HG02852 (cell line): ENCODE data around the gene RASSF8.

ENCODE experiments used
- ATAC-seq: cut with Tn5 transposase; IDR thresholded peaks from one replicate; pipeline ENCODE4 v1.9.1; 2021; ENCODE audit warnings: mild to moderate bottlenecking, moderate library complexity; ENCODE audit not compliant: unreplicated experiment

The RASSF8 gene

GRCh38 chr12:25960961-25961360 is 2.5 kb downstream of the RASSF8 start:
- no peak for ATAC-seq

GRCh38 chr12:25962932-25963525 is 4.5 kb downstream of the RASSF8 start:
- no peak for ATAC-seq

GRCh38 chr12:25965682-25966081 is 7.2 kb downstream of the RASSF8 start:
- no peak for ATAC-seq

- no peak for ATAC-seq
Measured at GRCh38 chr12:25970082-25970481, 11.6 kb downstream of the RASSF8 start.

- ATAC-seq = no peak
Measured at GRCh38 chr12:25970916-25971653, 12.6 kb downstream of the RASSF8 start.

- no peak for ATAC-seq
Measured at GRCh38 chr12:25971654-25972041, 13.2 kb downstream of the RASSF8 start.

GRCh38 chr12:25972783-25973182 is 14.3 kb downstream of the RASSF8 start:
- ATAC-seq = no peak

GRCh38 chr12:25975179-25975578 is 16.7 kb downstream of the RASSF8 start:
- no peak for ATAC-seq

- no peak for ATAC-seq
Measured at GRCh38 chr12:25975682-25976081, 17.2 kb downstream of the RASSF8 start.

GRCh38 chr12:25976289-25976688 is 17.8 kb downstream of the RASSF8 start:
- no peak for ATAC-seq

- ATAC-seq = no peak
Measured at GRCh38 chr12:25977047-25977446, 18.6 kb downstream of the RASSF8 start.

- no peak for ATAC-seq
Measured at GRCh38 chr12:25979059-25979458, 20.6 kb downstream of the RASSF8 start.

- no peak for ATAC-seq
Measured at GRCh38 chr12:25979563-25979962, 21.1 kb downstream of the RASSF8 start.

GRCh38 chr12:25980035-25980434 is 21.6 kb downstream of the RASSF8 start:
- no peak for ATAC-seq

- ATAC-seq = no peak
Measured at GRCh38 chr12:25981597-25981996, 23.1 kb downstream of the RASSF8 start.

- ATAC-seq = no peak
Measured at GRCh38 chr12:25982416-25982815, 23.9 kb downstream of the RASSF8 start.

- ATAC-seq = no peak
Measured at GRCh38 chr12:25983625-25984024, 25.1 kb downstream of the RASSF8 start.

GRCh38 chr12:25984759-25985158 is 26.3 kb downstream of the RASSF8 start:
- ATAC-seq = no peak

GRCh38 chr12:25985316-25986175 is 27.1 kb downstream of the RASSF8 start:
- ATAC-seq = no peak

- ATAC-seq = no peak
Measured at GRCh38 chr12:25986180-25986579, 27.7 kb downstream of the RASSF8 start.

GRCh38 chr12:25988505-25988904 is 30.0 kb downstream of the RASSF8 start:
- ATAC-seq = no peak

GRCh38 chr12:25990495-25990894 is 32.0 kb downstream of the RASSF8 start:
- ATAC-seq = no peak
